NCI-H1930 (cell line): ENCODE results near the gene NAV1.
"Not testable (repeated sequence)": the region's sequence is repeated elsewhere in the genome, so short reads cannot be mapped to it uniquely, and the experiment has no call there.

Experiments
- DNase-seq, 2 experiments: peaks; one replicate each; lab custom pipeline; 2025; lab: John Stamatoyannopoulos, UW

Gene NAV1

DNA sequence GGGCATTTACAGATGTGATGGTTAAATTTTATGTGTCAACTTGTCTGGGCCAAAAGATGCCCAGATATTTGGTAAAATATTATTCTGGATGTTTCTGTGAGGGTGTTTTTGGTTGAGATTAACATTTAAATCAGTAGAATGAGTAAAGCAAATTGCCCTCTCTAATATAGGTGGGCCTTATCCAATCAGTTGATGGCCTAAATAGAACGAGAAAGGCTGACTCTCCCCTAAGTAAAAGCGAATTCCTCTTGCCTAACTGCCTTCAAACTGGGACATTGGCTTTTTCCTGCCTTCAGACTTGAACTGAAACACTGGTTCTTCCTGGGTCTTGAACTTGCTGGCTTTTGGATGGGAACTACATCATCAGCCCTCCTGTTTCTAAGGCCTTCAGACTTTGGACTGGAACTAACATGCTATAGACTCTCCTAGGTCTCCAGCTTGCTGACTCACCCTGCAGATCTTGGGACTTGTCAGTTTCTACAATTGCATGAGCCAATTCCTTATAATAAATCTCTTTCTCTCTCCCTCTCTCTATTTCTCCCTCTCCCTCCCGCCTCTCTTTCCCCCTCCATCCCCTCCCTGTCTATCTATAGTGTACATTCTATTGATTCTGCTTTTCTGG is 10.2 kb upstream of the NAV1 start:
- DNase-seq: no peak

GRCh38 chr1:201530741-201531531 is 8.0 kb upstream of the NAV1 start:
- DNase-seq: peak in 1 of 2 experiments; percentile 54

DNA sequence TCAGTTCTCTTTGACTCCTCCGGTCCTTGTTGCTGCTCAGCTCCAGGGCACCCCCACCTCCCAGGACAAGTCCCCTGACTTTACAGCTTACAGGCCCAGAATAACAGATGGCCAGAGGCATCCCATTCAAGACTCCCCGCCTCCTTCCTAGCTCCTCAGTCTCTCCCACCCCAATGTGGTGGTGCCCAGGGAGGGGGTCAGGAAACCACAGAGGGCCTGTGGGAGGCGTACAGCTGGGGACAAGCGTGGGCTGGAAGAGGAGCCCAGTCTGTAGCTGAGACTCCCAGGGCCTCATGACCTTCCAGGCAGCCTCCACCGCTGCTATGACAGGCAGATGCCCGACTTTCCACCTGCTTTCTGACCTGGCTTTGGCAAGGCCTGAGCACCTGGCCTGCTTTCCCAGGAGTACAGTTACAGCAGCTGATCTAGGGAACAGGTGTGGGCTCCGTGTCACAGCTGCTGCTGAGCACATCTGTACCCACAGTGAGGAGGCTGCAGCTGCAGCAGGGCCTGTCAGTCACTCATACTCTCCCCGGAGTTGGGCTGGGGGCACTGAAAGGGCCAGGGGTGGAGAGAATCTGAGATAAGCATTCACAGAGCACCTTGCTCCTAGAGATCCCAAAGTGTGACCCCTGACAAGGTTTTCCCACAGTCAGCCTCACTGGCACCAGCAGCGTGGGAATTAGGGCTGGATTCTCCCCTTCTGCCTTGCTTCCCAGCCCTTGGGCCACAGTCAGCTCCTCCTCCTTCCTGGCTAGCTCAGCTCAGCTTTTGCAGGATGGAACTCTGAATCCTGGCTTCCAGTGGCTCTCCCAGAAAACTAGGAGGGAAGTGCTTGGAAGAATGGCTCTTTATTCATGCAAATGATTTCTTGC is 7.1 kb upstream of the NAV1 start:
- DNase-seq: no peak

DNA sequence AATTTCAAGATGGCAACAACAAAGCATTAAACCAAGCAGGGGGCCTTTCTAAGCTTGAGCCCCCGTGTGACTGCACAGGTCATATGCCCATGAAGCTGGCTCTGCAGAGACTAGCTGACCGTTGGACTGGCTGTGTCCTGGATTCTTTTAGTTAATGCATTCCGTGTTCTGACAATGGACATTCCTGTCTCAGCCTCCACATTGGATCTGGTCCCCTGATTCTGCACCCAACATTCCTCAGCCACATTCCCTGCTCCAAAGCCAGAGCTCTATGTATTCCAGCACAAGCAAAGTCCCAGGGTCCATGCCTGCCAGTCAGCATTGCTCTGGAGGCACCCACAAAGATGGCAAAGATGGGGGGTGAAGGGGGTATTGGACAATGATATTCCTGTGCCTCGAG is 5.1 kb upstream of the NAV1 start:
- no peak for DNase-seq

- no peak for DNase-seq
Measured at GRCh38 chr1:201535046-201535918, 3.6 kb upstream of the NAV1 start.

- no peak for DNase-seq
Measured at GRCh38 chr1:201535919-201536245, 3.0 kb upstream of the NAV1 start.

DNA sequence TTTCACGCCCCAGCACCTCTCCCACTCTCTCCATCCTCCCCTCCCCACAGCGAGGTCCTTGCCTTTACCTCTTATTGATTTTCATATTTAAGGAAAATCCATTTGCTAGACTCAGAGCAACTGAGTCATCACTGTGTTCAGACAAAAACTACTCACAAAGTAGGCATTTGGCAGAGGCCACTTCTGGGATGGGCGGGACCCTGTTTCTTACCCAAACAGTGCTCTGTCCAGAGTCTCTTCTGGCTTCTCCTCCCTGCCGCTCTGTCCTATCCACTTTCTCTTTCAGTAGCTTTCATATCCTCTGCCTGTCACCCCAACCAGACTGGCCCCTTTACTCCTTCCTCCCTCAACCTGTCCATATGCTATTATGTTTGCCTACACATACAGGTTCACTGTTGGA is 2.4 kb upstream of the NAV1 start:
- no peak for DNase-seq

- no peak for DNase-seq
Measured at GRCh38 chr1:201537028-201537427, 1.9 kb upstream of the NAV1 start.

DNA sequence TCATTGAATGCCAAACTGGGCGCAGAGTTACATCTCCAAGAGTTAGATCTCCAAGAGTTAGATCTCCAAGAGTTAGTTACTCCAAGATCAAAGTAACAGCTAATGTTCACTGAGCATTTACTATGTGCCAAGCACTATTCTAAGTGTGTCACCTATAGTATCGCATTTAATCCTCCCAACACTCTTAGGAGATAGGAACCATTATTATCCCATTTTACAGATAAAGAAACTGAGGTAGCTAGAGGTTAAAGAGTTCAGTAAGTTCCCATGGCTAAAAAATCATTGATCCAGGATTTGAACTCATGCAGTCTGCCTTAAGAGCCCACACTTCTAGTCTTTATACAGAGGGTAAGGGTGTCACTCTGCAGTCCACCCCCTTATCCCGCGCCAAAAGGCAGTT is 1.5 kb upstream of the NAV1 start:
- DNase-seq: no peak

GRCh38 chr1:201537891-201538611 is 876 bp upstream of the NAV1 start:
- DNase-seq: no peak

GRCh38 chr1:201539561-201540431 is 869 bp downstream of the NAV1 start:
- peak in 1 of 2 experiments; percentile 29 for DNase-seq

GRCh38 chr1:201540846-201541735 is 2.2 kb downstream of the NAV1 start:
- DNase-seq: no peak

- DNase-seq: no peak
Measured at GRCh38 chr1:201542309-201543035, 3.5 kb downstream of the NAV1 start.

DNA sequence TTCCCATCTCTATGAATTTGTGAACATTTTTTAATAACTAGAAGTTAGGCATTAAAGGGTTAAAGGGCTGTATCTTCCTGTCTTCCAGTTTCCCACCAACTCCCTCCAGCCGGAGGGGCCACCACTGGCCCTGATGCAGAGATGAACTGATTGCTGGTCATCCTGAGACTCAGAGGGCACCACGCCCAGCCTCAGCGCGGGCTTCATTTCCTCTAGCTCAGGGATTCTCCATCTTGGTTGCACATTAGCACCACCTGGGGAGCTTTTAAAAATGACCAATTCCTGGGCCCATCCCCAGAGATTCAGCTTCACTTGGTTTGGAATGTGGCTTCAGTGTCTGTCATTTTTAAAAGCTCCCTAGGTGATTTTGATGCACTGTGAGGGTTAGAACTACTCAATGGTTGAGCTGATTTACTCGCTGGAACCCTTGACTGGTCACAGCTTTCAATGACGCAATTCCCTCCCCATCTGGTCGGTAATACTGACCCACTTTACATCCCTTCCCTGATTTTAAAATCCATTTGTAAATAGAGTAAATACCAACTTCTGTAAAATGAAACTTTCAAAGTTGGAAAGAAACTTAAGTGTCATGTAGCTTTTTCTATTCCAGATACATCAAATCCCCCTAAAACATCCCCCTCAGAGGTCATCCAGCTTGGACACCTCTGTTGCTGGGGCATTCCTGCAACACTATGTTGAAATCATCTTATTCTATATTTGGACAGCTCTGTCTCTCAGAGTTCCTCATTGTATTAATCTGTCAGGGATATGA is 5.1 kb downstream of the NAV1 start:
- no peak for DNase-seq

DNA sequence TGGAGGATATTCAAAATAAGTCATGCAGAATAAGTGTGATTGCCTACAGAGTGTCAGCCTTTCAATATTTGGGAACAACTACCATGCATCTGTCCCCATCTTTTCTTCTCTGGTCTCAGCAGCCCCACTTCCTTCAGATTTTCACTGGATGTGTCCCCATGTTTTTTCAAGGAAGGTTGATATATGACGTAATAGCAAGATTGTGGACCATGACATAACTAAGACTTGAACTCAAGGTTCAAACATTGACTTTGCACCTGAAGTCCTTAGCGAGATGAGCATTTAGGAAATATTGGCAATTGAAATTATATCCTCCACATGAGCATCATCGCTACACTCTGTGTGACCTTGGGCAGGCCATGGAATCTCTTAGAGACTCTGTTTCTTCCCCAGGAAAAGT is 5.8 kb downstream of the NAV1 start:
- no peak for DNase-seq

DNA sequence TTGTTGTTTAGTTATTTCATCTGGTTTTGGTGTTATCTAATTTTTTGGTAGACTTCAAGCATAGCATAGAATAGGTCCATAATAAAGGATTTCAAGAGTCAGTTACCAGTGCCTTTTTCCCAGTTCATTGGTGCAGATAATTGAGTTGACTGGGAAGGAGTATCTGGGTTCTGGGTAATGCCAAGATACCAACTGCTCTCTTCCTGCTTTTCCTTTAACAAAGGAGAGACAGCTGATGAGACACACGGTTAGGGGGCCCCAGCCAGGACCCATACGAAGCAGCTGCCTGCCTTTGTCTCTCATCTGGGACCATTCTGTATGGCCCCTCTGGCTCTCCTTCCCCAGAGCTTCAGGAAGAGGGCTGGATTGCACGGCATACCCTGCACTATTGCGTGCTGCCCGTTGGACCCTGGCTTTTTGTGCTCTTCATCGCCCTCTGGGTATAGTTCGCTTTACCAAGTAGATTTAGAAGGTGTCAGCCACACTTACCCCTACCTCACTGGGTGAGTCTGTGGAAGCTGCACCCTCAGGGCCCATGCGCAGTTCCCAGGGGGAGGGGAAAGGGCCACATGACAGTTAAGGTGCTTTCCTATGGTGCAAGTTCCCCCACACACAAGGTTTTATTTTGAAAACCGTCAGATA is 7.0 kb downstream of the NAV1 start:
- DNase-seq: peak in 1 of 2 experiments; percentile 32

GRCh38 chr1:201549522-201549921 is 10.6 kb downstream of the NAV1 start:
- not testable (repeated sequence) for DNase-seq
